A673 (cell line): ENCODE results near the gene HCST. TPM values are rescaled to one million over a fixed set of nuclear protein-coding genes. Genes with fewer than 3 reads are reported as not detected.
A peak's percentile ranks its signal among the peaks of the same experiment; 100 is the strongest.
"Not testable (repeated sequence)": the region's sequence is repeated elsewhere in the genome, so short reads cannot be mapped to it uniquely, and the experiment has no call there.

Experiments used
- BruUV-seq: library from RNA; stranded (reverse); fragments of 400-500 nt; replicated peaks from 2 replicates; lab custom pipeline; 2021; lab: Mats Ljungman, UMichigan
- CTCF ChIA-PET: fragments of 300-600 bp; sonication (Branson Sonifier 250); formaldehyde crosslinking; loops from one replicate; lab custom pipeline; 2022; ENCODE audit warnings: antibody characterized with exemption; lab: Charles Lee
- POLR2A ChIA-PET: fragments of 300-600 bp; sonication (Branson Sonifier 250); formaldehyde crosslinking; loops from one replicate; lab custom pipeline; 2022; ENCODE audit warnings: antibody characterized with exemption; ENCODE audit not compliant: low non-redundant PET; lab: Charles Lee
- DNase-seq: peaks from one replicate; pipeline ENCODE4 v3.0.0-alpha.2; 2015; ENCODE audit warnings: low spot score
- H3K27ac ChIP-seq: fragments of 200-600 bp; sonication (generic); 2 replicates; pipeline ENCODE4 v1.5.1; 2016; ENCODE audit warnings: mixed run types, low read depth, mild to moderate bottlenecking, mixed read lengths, antibody characterized with exemption, low read length; ENCODE audit not compliant: poor library complexity, severe bottlenecking
- H3K27me3 ChIP-seq: fragments of 200-600 bp; sonication (generic); replicated peaks from 2 replicates; pipeline ENCODE4 v1.6.1; 2017; ENCODE audit warnings: mixed run types, low read depth, mild to moderate bottlenecking, mixed read lengths, antibody characterized with exemption, low read length; ENCODE audit not compliant: insufficient read depth, poor library complexity
- H3K36me3 ChIP-seq: fragments of 200-600 bp; sonication (generic); 2 replicates; pipeline ENCODE4 v1.6.1; 2016; ENCODE audit warnings: mixed run types, mild to moderate bottlenecking, mixed read lengths, antibody characterized with exemption, low read length; ENCODE audit not compliant: insufficient read depth, poor library complexity, severe bottlenecking
- H3K4me1 ChIP-seq: fragments of 200-600 bp; sonication (generic); 2 replicates; pipeline ENCODE4 v1.6.1; 2017; ENCODE audit warnings: mixed run types, mild to moderate bottlenecking, mixed read lengths, antibody characterized with exemption, low read length; ENCODE audit not compliant: insufficient read depth, poor library complexity, severe bottlenecking
- H3K4me3 ChIP-seq: fragments of 200-600 bp; sonication (generic); 2 replicates; pipeline ENCODE4 v1.5.1; 2016; ENCODE audit warnings: low read depth, mixed run types, mild to moderate bottlenecking, mixed read lengths, low read length; ENCODE audit not compliant: poor library complexity, severe bottlenecking
- H3K9me3 ChIP-seq: fragments of 200-600 bp; sonication (generic); 2 replicates; pipeline ENCODE4 v1.6.1; 2016; ENCODE audit warnings: mixed run types, low read depth, mild to moderate bottlenecking, mixed read lengths, antibody characterized with exemption, low read length; ENCODE audit not compliant: poor library complexity, severe bottlenecking
- CTCF ChIP-seq: fragments of 300-800, 200-600 bp; sonication (generic); conservative IDR thresholded peaks from 2 replicates; pipeline ENCODE4 v1.5.1; 2017; ENCODE audit warnings: low read depth, mild to moderate bottlenecking, antibody characterized with exemption, low read length, moderate library complexity, mixed read lengths
- EZH2 ChIP-seq: fragments of 200-600 bp; sonication (generic); IDR thresholded peaks from 2 replicates; pipeline ENCODE4 v1.6.1; 2017; ENCODE audit warnings: borderline replicate concordance, low read depth, mild to moderate bottlenecking, mixed read lengths, antibody characterized with exemption, low read length; ENCODE audit not compliant: poor library complexity, severe bottlenecking
- intact Hi-C: fragments of 100-400 bp; cut with micrococcal nuclease; formaldehyde crosslinking; loops from one replicate; pipeline ENCODE4 v1.10.0; 2022; ENCODE audit not compliant: unreplicated experiment
- total RNA-seq: library from RNA; stranded (reverse); gene quantifications from 2 replicates; pipeline ENCODE4 v1.2.3, GENCODE V29; 2021

Gene HCST
- total RNA-seq, 1 experiment from 2014 or later = 4.2 TPM

- DNase-seq = peak; percentile 97
- H3K27me3 ChIP-seq = no peaks in the 10 kb centered on the region
- TF ChIP-seq EZH2 (no peak), CTCF (no peak)
- peak overlapping the region; percentile 6 for H3K27ac ChIP-seq
- H3K9me3 ChIP-seq = no peaks in the 10 kb centered on the region
- intact Hi-C loops = no loop called here
- POLR2A ChIA-PET = no interaction called here
- BruUV-seq = no TSS peak
- peaks cover 11% of the 10 kb centered on the region for H3K4me1 ChIP-seq
- CTCF ChIA-PET = interaction anchor here (0.6 kb wide), 1 partner anchor 49 kb away, joined by 3 read pairs; no protein-coding TSS in a partner anchor
- H3K36me3 ChIP-seq = no peaks in the 10 kb centered on the region
- peak overlapping the region; percentile 52 for H3K4me3 ChIP-seq
These were observed 32.8 kb upstream of the HCST start for GRCh38 chr19:35869327-35870123.

- peak; percentile 94 for DNase-seq
- peak overlapping the region; percentile 52 for H3K4me3 ChIP-seq
- CTCF ChIA-PET = not testable (repeated sequence)
These were observed 32.1 kb upstream of the HCST start for GRCh38 chr19:35870124-35870736.

GRCh38 chr19:35870798-35871197, 31.5 kb upstream of the HCST start:
- Histone ChIP-seq H3K36me3 (no peaks in the 10 kb centered on the region), H3K9me3 (no peaks in the 10 kb centered on the region), H3K4me1 (peaks cover 11% of the 10 kb centered on the region), H3K4me3 (no peak overlapping the region), H3K27ac (no peak overlapping the region), H3K27me3 (no peaks in the 10 kb centered on the region)
- CTCF ChIA-PET = no interaction called here
- BruUV-seq = no TSS peak
- POLR2A ChIA-PET = no interaction called here
- intact Hi-C loops = no loop called here
- no peak for DNase-seq
- TF ChIP-seq EZH2 (no peak), CTCF (no peak)

More at GRCh38 chr19:35870124-35870736, 32.1 kb upstream of the HCST start:
- Histone ChIP-seq H3K4me1 (peaks cover 11% of the 10 kb centered on the region), H3K27ac (peak overlapping the region; percentile 6)
- intact Hi-C loops, BruUV-seq, H3K36me3 ChIP-seq, H3K27me3 ChIP-seq, H3K9me3 ChIP-seq: not testable (repeated sequence)
- POLR2A ChIA-PET = interaction anchor here (0.5 kb wide), 1 partner anchor 60 kb away, joined by 10 read pairs; no protein-coding TSS in a partner anchor
